RWPE1 (cell line): ENCODE results near the gene SPRY4.
"Not testable (repeated sequence)": the region's sequence is repeated elsewhere in the genome, so short reads cannot be mapped to it uniquely, and the experiment has no call there.

Experiments
- CTCF ChIA-PET: fragments of 350-600 bp; sonication (Branson Sonifier 250); formaldehyde crosslinking; extraction: SDS; loops from one replicate; lab custom pipeline; 2021; lab: Yijun Ruan, JAX
- POLR2A ChIA-PET: fragments of 400-600 bp; formaldehyde crosslinking; extraction: SDS; loops from one replicate; lab custom pipeline; 2020; ENCODE audit warnings: antibody characterized with exemption; ENCODE audit not compliant: low non-redundant PET; lab: Yijun Ruan, JAX
- DNase-seq: peaks from one replicate; pipeline ENCODE4 v3.0.0; 2012; ENCODE audit warnings: low spot score
- H3K27ac ChIP-seq: fragments of 450-650 bp; 2 replicates; pipeline ENCODE4 v1.5.1; 2017
- CTCF ChIP-seq: fragments of 450-650 bp; conservative IDR thresholded peaks from 2 replicates; pipeline ENCODE4 v1.5.1; 2017; ENCODE audit warnings: low read depth, mild to moderate bottlenecking

Gene SPRY4

GRCh38 chr5:142301540-142301939 is 23.3 kb downstream of the SPRY4 start:
- H3K27ac ChIP-seq, result no peak overlapping the region
- CTCF ChIA-PET, result no interaction called here
- DNase-seq, result no peak
- POLR2A ChIA-PET, result no interaction called here
- no peak for TF ChIP-seq CTCF

- POLR2A ChIA-PET, result no interaction called here
- TF ChIP-seq CTCF, result no peak
- CTCF ChIA-PET, result no interaction called here
- H3K27ac ChIP-seq, result no peak overlapping the region
- DNase-seq, result no peak
Measured at GRCh38 chr5:142300677-142301076, 24.1 kb downstream of the SPRY4 start.

- POLR2A ChIA-PET, result no interaction called here
- no peak overlapping the region for H3K27ac ChIP-seq
- DNase-seq, result no peak
- no peak for TF ChIP-seq CTCF
- CTCF ChIA-PET, result no interaction called here
Measured at GRCh38 chr5:142298789-142299188, 26.0 kb downstream of the SPRY4 start.

- H3K27ac ChIP-seq, POLR2A ChIA-PET: not testable (repeated sequence)
Measured at GRCh38 chr5:142297786-142298185, 27.0 kb downstream of the SPRY4 start.

GRCh38 chr5:142296914-142297417 is 27.9 kb downstream of the SPRY4 start:
- H3K27ac ChIP-seq, result no peak overlapping the region
- ChIA-PET POLR2A (interaction anchor here (0.6 kb wide), 1 partner anchor 28 kb away, joined by 5 read pairs; no protein-coding TSS in a partner anchor), CTCF (interaction anchor here (0.5 to 0.8 kb wide), 4 partner anchors 15 to 347 kb away, joined by 3 to 6 read pairs (median 4); no protein-coding TSS in a partner anchor)
- no peak for TF ChIP-seq CTCF
- DNase-seq, result no peak

More at GRCh38 chr5:142297786-142298185, 27.0 kb downstream of the SPRY4 start:
- CTCF ChIA-PET, result interaction anchor here (0.6 to 0.7 kb wide), 3 partner anchors 20 to 1512 kb away, joined by 3 to 6 read pairs (median 6); no protein-coding TSS in a partner anchor
- not testable (repeated sequence) for DNase-seq

- no peak overlapping the region for H3K27ac ChIP-seq
- no peak for TF ChIP-seq CTCF
- no peak for DNase-seq
- CTCF ChIA-PET, result interaction anchor here (0.5 to 0.8 kb wide), 3 partner anchors 16 to 100 kb away, joined by 3 to 4 read pairs (median 3); no protein-coding TSS in a partner anchor
- POLR2A ChIA-PET, result no interaction called here
Measured at GRCh38 chr5:142295960-142296860, 28.6 kb downstream of the SPRY4 start.
